SU-DHL-6 (cell line): ENCODE results near the gene ME3.
"Not testable (repeated sequence)": the region's sequence is repeated elsewhere in the genome, so short reads cannot be mapped to it uniquely, and the experiment has no call there.

Source experiments
- H2AFZ ChIP-seq: fragments of 200-600 bp; sonication (generic); 2 replicates; pipeline ENCODE4 v1.6.1; 2014; ENCODE audit warnings: low read depth, mild to moderate bottlenecking, moderate library complexity, mixed read lengths, antibody characterized with exemption, low read length; ENCODE audit not compliant: severe bottlenecking
- H3F3A ChIP-seq: fragments of 200-600 bp; shearing (Covaris generic); 2 replicates; pipeline ENCODE4 v1.6.0; 2016; ENCODE audit warnings: antibody characterized with exemption, mild to moderate bottlenecking; ENCODE audit not compliant: insufficient read depth
- H3K27ac ChIP-seq: fragments of 200-600 bp; sonication (generic); 2 replicates; pipeline ENCODE4 v1.5.1; 2016; ENCODE audit warnings: low read depth, mild to moderate bottlenecking, low read length, moderate library complexity, mixed read lengths
- H3K27me3 ChIP-seq: fragments of 200-600 bp; sonication (generic), shearing (Covaris generic); 2 replicates; pipeline ENCODE4 v1.6.0; 2014; ENCODE audit warnings: mild to moderate bottlenecking, low read length
- H3K36me3 ChIP-seq: fragments of 200-600 bp; sonication (generic); 2 replicates; pipeline ENCODE4 v1.6.1; 2014; ENCODE audit warnings: mild to moderate bottlenecking, low read length, mixed read lengths
- H3K4me2 ChIP-seq: fragments of 300-600, 200-600 bp; shearing (Covaris generic), sonication (generic); 2 replicates; pipeline ENCODE4 v1.6.0; 2014; ENCODE audit warnings: low read length, low read depth, mild to moderate bottlenecking; ENCODE audit not compliant: poor library complexity, severe bottlenecking
- H3K4me3 ChIP-seq: fragments of 200-600 bp; sonication (generic); 2 replicates; pipeline ENCODE4 v1.5.1; 2014; ENCODE audit warnings: antibody characterized with exemption, low read length, mild to moderate bottlenecking, mixed read lengths; ENCODE audit not compliant: insufficient read depth, poor library complexity, severe bottlenecking
- H3K79me2 ChIP-seq: fragments of 200-600 bp; sonication (generic); 2 replicates; pipeline ENCODE4 v1.6.1; 2014; ENCODE audit warnings: mild to moderate bottlenecking, low read length, moderate library complexity; ENCODE audit not compliant: insufficient read depth
- H3K9ac ChIP-seq: fragments of 200-600 bp; sonication (generic); 2 replicates; pipeline ENCODE4 v1.7.0; 2014; ENCODE audit warnings: mild to moderate bottlenecking, low read length
- H3K9me2 ChIP-seq: fragments of 200-600 bp; sonication (generic); replicated peaks from 2 replicates; pipeline ENCODE4 v1.6.1; 2014; ENCODE audit warnings: low read length; ENCODE audit not compliant: insufficient read depth
- H3K9me3 ChIP-seq: fragments of 200-600 bp; sonication (generic); 2 replicates; pipeline ENCODE4 v1.6.1; 2014; ENCODE audit warnings: low read length, mixed read lengths; ENCODE audit not compliant: insufficient read depth
- H4K20me1 ChIP-seq: fragments of 200-600 bp; sonication (generic); 2 replicates; pipeline ENCODE4 v1.6.1; 2014; ENCODE audit warnings: low read depth, mild to moderate bottlenecking, antibody characterized with exemption, low read length, moderate library complexity, mixed read lengths
- CTCF ChIP-seq: fragments of 200-600 bp; sonication (generic); IDR thresholded peaks from one replicate; pipeline ENCODE4 v1.5.1; 2017; ENCODE audit warnings: antibody characterized with exemption, mild to moderate bottlenecking, low read length, moderate library complexity; ENCODE audit not compliant: insufficient read depth, poor library complexity, severe bottlenecking
- EZH2phosphoT487 ChIP-seq: fragments of 200-600 bp; sonication (generic), shearing (Covaris generic); conservative IDR thresholded peaks from 2 replicates; pipeline ENCODE4 v1.6.1; 2018; ENCODE audit warnings: mild to moderate bottlenecking, antibody characterized with exemption, low read length, moderate library complexity, mixed read lengths

ME3 gene

GRCh38 chr11:86435711-86436110, 236.7 kb downstream of the ME3 start:
- no peak overlapping the region for H3K27ac ChIP-seq
- H3K9me2 ChIP-seq = no peaks in the 10 kb centered on the region
- no peaks in the 10 kb centered on the region for H4K20me1 ChIP-seq
- no peak overlapping the region for H3K4me3 ChIP-seq
- H3K79me2 ChIP-seq = no peaks in the 10 kb centered on the region
- H3K9ac ChIP-seq = no peak overlapping the region
- TF ChIP-seq EZH2phosphoT487 (no peak), CTCF (no peak)
- H3F3A ChIP-seq = no peaks in the 10 kb centered on the region
- no peaks in the 10 kb centered on the region for H3K27me3 ChIP-seq
- H3K4me2 ChIP-seq = no peak overlapping the region
- no peak overlapping the region for H2AFZ ChIP-seq
- H3K9me3 ChIP-seq = no peaks in the 10 kb centered on the region
- H3K36me3 ChIP-seq = no peaks in the 10 kb centered on the region

GRCh38 chr11:86433361-86434095, 238.9 kb downstream of the ME3 start:
- not testable (repeated sequence) for H3K9ac ChIP-seq, H3K79me2 ChIP-seq, H3K9me3 ChIP-seq, H3K27me3 ChIP-seq, H3K9me2 ChIP-seq, H3K4me2 ChIP-seq, H3K36me3 ChIP-seq, H3F3A ChIP-seq, H2AFZ ChIP-seq, H3K27ac ChIP-seq, H3K4me3 ChIP-seq, H4K20me1 ChIP-seq

- no peak overlapping the region for H3K9ac ChIP-seq
- no peaks in the 10 kb centered on the region for H3K9me3 ChIP-seq
- H3K4me2 ChIP-seq = no peak overlapping the region
- H3K27me3 ChIP-seq = no peaks in the 10 kb centered on the region
- no peaks in the 10 kb centered on the region for H3K36me3 ChIP-seq
- TF ChIP-seq CTCF (no peak), EZH2phosphoT487 (no peak)
- no peaks in the 10 kb centered on the region for H3K79me2 ChIP-seq
- H3K4me3 ChIP-seq = no peak overlapping the region
- no peak overlapping the region for H2AFZ ChIP-seq
- no peak overlapping the region for H3K27ac ChIP-seq
- no peaks in the 10 kb centered on the region for H4K20me1 ChIP-seq
- H3K9me2 ChIP-seq = no peaks in the 10 kb centered on the region
- H3F3A ChIP-seq = no peaks in the 10 kb centered on the region
These were observed 241.2 kb downstream of the ME3 start for GRCh38 chr11:86431258-86431657.

- Histone ChIP-seq H3K36me3 (no peaks in the 10 kb centered on the region), H3K79me2 (no peaks in the 10 kb centered on the region), H3K9me2 (no peaks in the 10 kb centered on the region), H3K9me3 (no peaks in the 10 kb centered on the region), H3K27ac (no peak overlapping the region), H3K9ac (no peak overlapping the region), H3K4me2 (no peak overlapping the region), H3K4me3 (no peak overlapping the region), H3K27me3 (no peaks in the 10 kb centered on the region), H3F3A (no peaks in the 10 kb centered on the region), H4K20me1 (no peaks in the 10 kb centered on the region), H2AFZ (no peak overlapping the region)
- no peak for TF ChIP-seq EZH2phosphoT487
- TF ChIP-seq CTCF = no peak
These were observed 245.0 kb downstream of the ME3 start for GRCh38 chr11:86427441-86427840.

- not testable (repeated sequence) for H3F3A ChIP-seq, H3K36me3 ChIP-seq, H3K79me2 ChIP-seq, H2AFZ ChIP-seq, H3K27ac ChIP-seq, H4K20me1 ChIP-seq, H3K4me3 ChIP-seq, H3K4me2 ChIP-seq, H3K9ac ChIP-seq, H3K27me3 ChIP-seq, H3K9me3 ChIP-seq, H3K9me2 ChIP-seq
These were observed 248.9 kb downstream of the ME3 start for GRCh38 chr11:86423488-86423887.
